T-cell (primary cell): ENCODE results near the gene PLAAT2. TPM values are rescaled to one million over a fixed set of nuclear protein-coding genes. Genes with fewer than 3 reads are reported as not detected.
"Not testable (repeated sequence)": the region's sequence is repeated elsewhere in the genome, so short reads cannot be mapped to it uniquely, and the experiment has no call there.

Experiments
- ATAC-seq, 4 experiments: fragments of 200-7000 bp in 3 of 4; fragments of 150-1000 bp in 1 of 4; cut with Tn5 transposase; replicated peaks in 1 of 4; 1 replicate in 3 of 4; 2 replicates in 1 of 4; pipeline ENCODE4 v1.10.0; 2021; ENCODE audit warnings: moderate library complexity in 3 of 4, mild to moderate bottlenecking in 2 of 4, moderate number of reproducible peaks in 1 of 4
- CTCF ChIA-PET, 2 donors: fragments of 300-600 bp; sonication (Branson Sonifier 250); formaldehyde crosslinking; loops; one replicate each; lab custom pipeline; 2022; ENCODE audit warnings: antibody characterized with exemption in 2 of 2; lab: Charles Lee
- POLR2A ChIA-PET, 2 donors: fragments of 300-600 bp; sonication (Branson Sonifier 250); formaldehyde crosslinking; loops; one replicate each; lab custom pipeline; 2022; ENCODE audit warnings: antibody characterized with exemption in 2 of 2; lab: Charles Lee
- DNase-seq, 35 experiments: peaks; one replicate each; pipeline versions ENCODE4 v3.0.0 to v3.0.0-alpha.2; 2013 to 2023
- H3K27ac ChIP-seq: one replicate; pipeline ENCODE4 v1.5.1; 2013; ENCODE audit warnings: low read length
- H3K27me3 ChIP-seq, 2 experiments: replicated peaks in 1 of 2; 1 replicate in 1 of 2; 2 replicates in 1 of 2; pipeline versions ENCODE4 v1.6.1 to v1.7.0; 2013; ENCODE audit warnings: low read length in 1 of 2, mixed read lengths in 1 of 2; ENCODE audit not compliant: control insufficient read depth in 2 of 2, insufficient read depth in 2 of 2; ENCODE audit errors: extremely low read depth in 1 of 2
- H3K36me3 ChIP-seq, 2 donors: 1 replicate in 1 of 2; 2 replicates in 1 of 2; pipeline versions ENCODE4 v1.6.1 to v1.7.0; 2013; ENCODE audit warnings: low read length in 1 of 2; ENCODE audit not compliant: control insufficient read depth in 2 of 2, insufficient read depth in 1 of 2; ENCODE audit errors: extremely low read depth in 1 of 2
- H3K4me1 ChIP-seq, 2 experiments: 1 replicate in 1 of 2; 2 replicates in 1 of 2; pipeline versions ENCODE4 v1.6.1 to v1.7.0; 2013; ENCODE audit warnings: low read length in 2 of 2, mixed read lengths in 1 of 2; ENCODE audit not compliant: insufficient read depth in 2 of 2, control insufficient read depth in 1 of 2; ENCODE audit errors: extremely low read depth in 1 of 2
- H3K4me3 ChIP-seq, 2 donors: 1 replicate in 1 of 2; 2 replicates in 1 of 2; pipeline versions ENCODE4 v1.5.1 to v1.7.0; 2013; ENCODE audit warnings: mild to moderate bottlenecking in 2 of 2, low read length in 1 of 2, moderate library complexity in 1 of 2; ENCODE audit not compliant: control insufficient read depth in 1 of 2; ENCODE audit errors: extremely low read depth in 1 of 2
- H3K9me3 ChIP-seq: 2 replicates; pipeline ENCODE4 v1.7.0; 2013
- H3K27ac Mint-ChIP-seq, 2 donors: one replicate each; pipeline ENCODE4 v1.8.0; 2020 to 2021; ENCODE audit warnings: mild to moderate bottlenecking in 2 of 2, mixed read lengths in 2 of 2
- H3K27me3 Mint-ChIP-seq, 2 donors: one replicate each; pipeline ENCODE4 v1.8.0; 2021 to 2022; ENCODE audit warnings: mixed read lengths in 2 of 2
- H3K36me3 Mint-ChIP-seq: one replicate; pipeline ENCODE4 v1.8.0; 2021; ENCODE audit warnings: mixed read lengths
- H3K4me1 Mint-ChIP-seq, 3 donors: one replicate each; pipeline ENCODE4 v1.8.0; 2020 to 2022; ENCODE audit warnings: mixed read lengths in 3 of 3, mild to moderate bottlenecking in 1 of 3
- H3K4me3 Mint-ChIP-seq, 3 donors: one replicate each; pipeline ENCODE4 v1.8.0; 2020 to 2022; ENCODE audit warnings: mild to moderate bottlenecking in 3 of 3, mixed read lengths in 3 of 3, moderate library complexity in 3 of 3
- H3K9me3 Mint-ChIP-seq, 3 donors: one replicate each; pipeline ENCODE4 v1.8.0; 2020 to 2022; ENCODE audit warnings: mixed read lengths in 3 of 3
- WGBS: methylation state at CpG from one replicate; pipeline ENCODE4 v1.1.5; 2013; ENCODE audit warnings: missing lambda C conversion rate; ENCODE audit not compliant: insufficient coverage; 5-methylcytosine and 5-hydroxymethylcytosine counted together
- total RNA-seq, 35 experiments: library from RNA in 6 of 35; stranded (reverse) in 6 of 35; fragments of 120-200 nt in 1 of 35; gene quantifications; one replicate each; pipeline versions ENCODE4 v1.2.1 to v1.2.4 and lab custom pipeline; 2013 to 2026

PLAAT2 gene
- total RNA-seq, 5 donors from 2014 or later (not counting 1 experiment from before 2014, with no cell fraction given): 0.51 to 0.53 TPM; not detected in 3

DNA sequence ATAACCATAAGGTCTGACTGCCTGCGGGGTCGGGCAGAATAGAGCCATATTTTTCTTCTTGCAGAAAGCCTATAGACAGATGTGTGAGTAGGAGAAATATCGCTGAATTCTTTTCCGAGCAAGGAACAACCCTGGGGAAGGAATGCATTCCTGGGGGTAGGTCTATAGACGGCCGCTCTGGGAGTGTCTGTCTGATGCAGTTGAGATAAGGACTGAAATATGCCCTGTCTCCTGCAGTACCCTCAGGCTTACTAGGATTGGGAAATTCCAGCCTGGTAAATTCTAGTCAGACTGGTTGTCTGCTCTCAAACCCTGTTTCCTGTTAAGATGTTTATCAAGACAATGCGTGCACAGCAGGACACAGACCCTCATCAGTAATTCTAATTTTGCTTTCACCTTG is 18.0 kb upstream of the PLAAT2 start:
- H3K36me3 ChIP-seq, H3K27me3 Mint-ChIP-seq, ATAC-seq, H3K27me3 ChIP-seq, CTCF ChIA-PET, H3K27ac ChIP-seq, H3K9me3 ChIP-seq, POLR2A ChIA-PET, H3K4me3 ChIP-seq, H3K27ac Mint-ChIP-seq, DNase-seq, H3K4me3 Mint-ChIP-seq: not testable (repeated sequence)
- H3K4me1 ChIP-seq: peaks cover 2 to 12% of the 10 kb centered on the region in 2 experiments
- Mint-ChIP-seq H3K36me3 (peaks cover 22% of the 10 kb centered on the region), H3K9me3 (peaks cover 13 to 22% (median 13%) of the 10 kb centered on the region in 3 donors), H3K4me1 (peaks cover 12 to 20% (median 17%) of the 10 kb centered on the region in 3 donors)
- 93% methylated on average over 3 of the region's 7 CpGs for WGBS

DNA sequence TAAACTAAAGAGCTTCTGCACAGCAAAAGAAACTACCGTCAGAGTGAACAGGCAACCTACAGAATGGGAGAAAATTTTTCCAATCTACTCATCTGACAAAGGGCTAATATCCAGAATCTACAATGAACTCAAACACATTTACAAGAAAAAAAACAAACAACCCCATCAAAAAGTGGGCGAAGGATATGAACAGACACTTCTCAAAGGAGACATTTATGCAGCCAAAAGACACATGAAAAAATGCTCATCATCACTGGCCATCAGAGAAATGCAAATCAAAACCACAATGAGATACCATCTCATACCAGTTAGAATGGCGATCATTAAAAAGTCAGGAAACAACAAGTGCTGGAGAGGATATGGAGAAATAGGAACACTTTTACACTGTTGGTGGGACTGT is 15.7 kb upstream of the PLAAT2 start:
- POLR2A ChIA-PET, H3K27ac ChIP-seq, H3K27me3 Mint-ChIP-seq, H3K36me3 ChIP-seq, H3K27me3 ChIP-seq, DNase-seq, H3K9me3 ChIP-seq, H3K27ac Mint-ChIP-seq, ATAC-seq, H3K4me3 ChIP-seq, CTCF ChIA-PET, H3K4me3 Mint-ChIP-seq: not testable (repeated sequence)
- peaks cover 18% of the 10 kb centered on the region for H3K36me3 Mint-ChIP-seq
- no CpG with 5 or more reads among the region's 3 CpGs for WGBS
- H3K9me3 Mint-ChIP-seq: peaks cover 13 to 22% (median 13%) of the 10 kb centered on the region in 3 donors
- peaks cover 2 to 27% of the 10 kb centered on the region in 2 experiments for H3K4me1 ChIP-seq
- peaks cover 29 to 38% (median 33%) of the 10 kb centered on the region in 3 donors for H3K4me1 Mint-ChIP-seq

DNA sequence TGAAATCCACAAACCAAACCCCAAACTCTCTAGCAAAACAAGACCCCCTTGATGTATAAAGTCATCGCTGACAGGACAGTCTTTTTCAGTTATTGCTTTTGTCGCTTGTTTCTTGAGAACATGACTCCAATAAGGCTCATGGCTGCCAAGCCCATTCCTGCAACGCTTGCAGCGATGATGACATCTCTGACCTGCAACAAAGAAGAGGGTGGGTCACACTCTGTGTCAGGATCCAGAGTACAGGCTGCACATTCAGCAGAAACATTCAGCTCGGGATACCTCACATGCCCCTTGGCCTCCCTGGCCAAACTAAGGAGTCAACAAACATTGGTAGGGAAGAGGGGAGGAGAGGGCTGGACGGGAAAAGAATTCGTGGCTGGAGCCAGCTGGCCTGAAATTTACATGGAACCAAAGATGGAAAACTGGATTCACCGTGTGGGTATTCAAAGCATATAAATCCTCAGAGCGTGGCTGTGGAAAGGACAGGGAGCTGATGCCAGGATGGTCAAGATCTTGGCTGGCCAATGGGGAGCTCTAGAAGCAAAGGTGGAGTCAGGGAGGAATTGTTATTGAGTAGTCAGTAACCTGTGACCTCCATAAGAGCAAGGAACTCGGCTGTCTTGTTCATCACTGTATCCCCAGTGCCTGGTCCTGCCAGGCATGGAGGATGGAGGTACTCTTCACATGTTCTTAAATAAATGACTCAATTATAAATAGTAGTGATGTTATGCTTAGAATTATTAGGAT is 11.8 kb upstream of the PLAAT2 start:
- Mint-ChIP-seq H3K9me3 (peaks cover 0 to 3% (median 0%) of the 10 kb centered on the region in 3 donors), H3K4me1 (peaks cover 22 to 32% (median 25%) of the 10 kb centered on the region in 3 donors), H3K36me3 (peaks cover 3% of the 10 kb centered on the region), H3K4me3 (peak overlapping the region; percentile 74 to 85 (median 78)), H3K27me3 (no peaks in the 10 kb centered on the region), H3K27ac (peak overlapping the region; percentile 82 to 89)
- ChIA-PET POLR2A (interaction anchor here in 1 of 2 donors (1.1 kb wide), 1 partner anchor 8 kb away, joined by 3 read pairs; no protein-coding TSS in a partner anchor), CTCF (no interaction called here)
- peak in 1 of 4 experiments; percentile 20 for ATAC-seq
- H3K4me1 ChIP-seq: peaks cover 0 to 18% of the 10 kb centered on the region in 2 experiments
- 98% methylated on average over 9 of the region's 10 CpGs for WGBS
- H3K4me3 ChIP-seq: peak overlapping the region; percentile 41 to 43
- H3K27ac ChIP-seq: peak overlapping the region; percentile 60
- DNase-seq: no peak
- H3K36me3 ChIP-seq: no peaks in the 10 kb centered on the region
- H3K9me3 ChIP-seq: no peaks in the 10 kb centered on the region
- no peaks in the 10 kb centered on the region for H3K27me3 ChIP-seq

DNA sequence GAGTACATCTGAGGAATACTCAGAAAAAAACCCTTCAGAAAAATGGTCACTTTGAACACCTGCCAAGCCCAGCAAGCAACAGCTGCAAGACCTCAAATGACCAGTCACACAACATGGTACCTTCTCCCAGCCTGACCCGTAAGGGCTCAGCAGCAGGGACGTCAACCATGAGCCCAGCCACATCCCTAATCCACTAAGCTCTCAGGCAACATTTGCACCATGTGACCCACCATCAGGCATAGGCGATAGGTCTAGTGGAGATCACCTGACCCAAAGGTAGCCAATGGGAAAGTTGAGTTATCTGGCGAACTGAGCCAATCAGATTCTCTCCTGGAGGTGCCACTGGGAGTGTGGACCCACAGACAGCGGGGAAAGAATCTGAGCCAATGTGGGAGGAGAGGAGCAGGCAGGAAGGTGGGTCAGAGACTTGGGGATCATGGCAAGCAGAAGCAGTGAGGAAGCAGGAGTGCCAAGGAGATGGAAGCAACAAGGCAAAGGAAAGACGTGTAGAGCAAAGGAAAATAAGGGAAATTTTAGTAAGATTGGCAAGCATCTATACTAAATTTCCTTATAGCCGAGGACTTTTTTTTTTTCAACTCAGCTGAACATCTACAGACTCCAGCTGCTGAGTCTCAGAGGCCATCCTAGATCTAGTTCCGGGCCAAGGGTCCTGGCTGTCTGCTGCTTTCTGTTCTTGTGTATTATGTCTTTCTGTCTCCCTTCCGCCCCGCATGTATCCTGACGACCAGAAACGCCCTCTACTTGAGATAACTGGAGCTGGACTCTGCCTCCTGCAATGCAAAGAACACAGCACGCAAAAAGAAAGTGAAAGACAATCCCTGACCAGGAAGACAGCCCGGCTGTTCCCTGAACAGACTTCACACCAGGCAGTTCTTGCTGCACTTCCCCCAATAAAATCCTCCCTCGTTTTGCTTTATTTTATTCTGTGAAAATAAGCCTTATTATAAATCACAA is 11.0 kb upstream of the PLAAT2 start:
- Mint-ChIP-seq H3K27me3 (no peaks in the 10 kb centered on the region), H3K4me3 (peak overlapping the region; percentile 74 to 85 (median 78))
- CTCF ChIA-PET: interaction anchor here in 1 of 2 donors (0.6 kb wide), 1 partner anchor 421 kb away, joined by 5 read pairs; no protein-coding TSS in a partner anchor

DNA sequence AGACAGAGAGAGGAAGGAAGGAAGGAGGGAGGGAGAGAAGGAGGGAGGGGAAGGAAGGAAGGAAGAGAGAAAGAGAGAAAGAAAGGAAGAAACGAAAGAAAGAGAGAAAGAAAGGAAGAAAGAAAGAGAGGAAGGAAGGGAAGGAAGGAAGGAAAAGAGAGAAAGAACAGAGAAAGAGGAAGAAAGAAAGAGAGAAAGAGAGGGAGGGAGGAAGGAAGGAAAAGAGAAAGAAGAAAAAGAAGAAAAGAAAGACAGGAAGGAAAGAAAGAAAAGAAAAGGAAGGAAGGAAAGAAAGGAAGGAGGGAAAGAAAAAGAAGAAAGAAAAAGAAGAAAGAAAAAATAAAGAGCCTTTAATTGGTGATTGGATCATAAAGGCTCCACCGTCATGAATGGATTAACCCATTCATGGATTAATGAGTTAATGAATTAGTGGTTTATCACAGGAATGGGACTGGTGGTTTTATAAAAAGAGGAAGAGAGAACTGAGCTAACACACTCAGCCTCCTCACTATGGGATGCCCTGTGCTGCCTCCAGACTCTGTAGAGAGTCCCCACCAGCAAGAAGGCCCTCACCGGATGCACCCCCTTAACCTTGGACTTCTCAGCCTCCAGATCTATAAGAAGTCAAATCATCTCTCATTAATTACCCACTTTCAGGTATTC is 9.0 kb upstream of the PLAAT2 start:
- Histone ChIP-seq H3K9me3 (no peaks in the 10 kb centered on the region), H3K27me3 (no peaks in the 10 kb centered on the region), H3K4me1 (peaks cover 0 to 31% of the 10 kb centered on the region in 2 experiments), H3K36me3 (no peaks in the 10 kb centered on the region), H3K4me3 (no peak overlapping the region), H3K27ac (no peak overlapping the region)
- CTCF ChIA-PET: no interaction called here
- no peak overlapping the region for H3K4me3 Mint-ChIP-seq
- no peaks in the 10 kb centered on the region for H3K9me3 Mint-ChIP-seq
- POLR2A ChIA-PET: no interaction called here
- no peak for DNase-seq
- no peak overlapping the region for H3K27ac Mint-ChIP-seq
- no peaks in the 10 kb centered on the region for H3K36me3 Mint-ChIP-seq
- H3K4me1 Mint-ChIP-seq: peaks cover 33 to 47% (median 35%) of the 10 kb centered on the region in 3 donors
- no peaks in the 10 kb centered on the region for H3K27me3 Mint-ChIP-seq
- no peak for ATAC-seq
- WGBS: 77% methylated on average over 2 of the region's 3 CpGs

More for the DNA sequence above, 11.0 kb upstream of the PLAAT2 start:
- 48% methylated on average over 11 of the region's 15 CpGs for WGBS
- peak overlapping the region; percentile 60 for H3K27ac ChIP-seq
- DNase-seq (peak in 17 of 35 experiments; percentile 7 to 71 (median 27)), ATAC-seq (peak; percentile 72 to 90 (median 86))
- Mint-ChIP-seq H3K4me1 (peaks cover 22 to 32% (median 25%) of the 10 kb centered on the region in 3 donors), H3K9me3 (peaks cover 0 to 3% (median 0%) of the 10 kb centered on the region in 3 donors), H3K36me3 (peaks cover 3% of the 10 kb centered on the region), H3K27ac (peak overlapping the region; percentile 82 to 89)
- H3K9me3 ChIP-seq: no peaks in the 10 kb centered on the region
- H3K4me3 ChIP-seq: peak overlapping the region; percentile 41 to 43
- H3K27me3 ChIP-seq: no peaks in the 10 kb centered on the region
- H3K4me1 ChIP-seq: peaks cover 0 to 18% of the 10 kb centered on the region in 2 experiments
- POLR2A ChIA-PET: no interaction called here
- no peaks in the 10 kb centered on the region for H3K36me3 ChIP-seq
